ENCODE data around the gene CELF2. TPM values are rescaled to one million over a fixed set of nuclear protein-coding genes. Genes with fewer than 3 reads are reported as not detected.

CELF2 gene
- total RNA-seq, 3 donors from 2014 or later, result 40.0 to 178 (median 45.6) TPM

- Histone ChIP-seq H3K4me3 (no peak overlapping the region), H3K9me3 (no peaks in the 10 kb centered on the region), H3K36me3 (no peaks in the 10 kb centered on the region), H3K27ac (no peak overlapping the region), H3K27me3 (no peaks in the 10 kb centered on the region), H3K4me1 (no peaks in the 10 kb centered on the region)
- intact Hi-C loops (cut with DNase I; ENCODE audit: low total_unique reads), result no loop called here
- TF ChIP-seq POLR2AphosphoS5 (IDR thresholded peaks at IDR 0.05), result no peak
- no peak for TF ChIP-seq CTCF (IDR thresholded peaks at IDR 0.05)
- no peak for TF ChIP-seq POLR2A (IDR thresholded peaks at IDR 0.05)
- DNase-seq (ENCODE audit: low spot score in 2 of 2), result no peak
Observed at GRCh38 chr10:11227103-11227502, 209.4 kb downstream of the CELF2 start.

- Histone ChIP-seq H3K36me3 (no peaks in the 10 kb centered on the region), H3K27me3 (no peaks in the 10 kb centered on the region), H3K4me1 (no peaks in the 10 kb centered on the region), H3K27ac (no peak overlapping the region), H3K4me3 (no peak overlapping the region), H3K9me3 (no peaks in the 10 kb centered on the region)
- intact Hi-C loops (cut with DNase I; ENCODE audit: low total_unique reads), result no loop called here
- DNase-seq (ENCODE audit: low spot score in 2 of 2), result no peak
- TF ChIP-seq CTCF (IDR thresholded peaks at IDR 0.05) (no peak), POLR2A (IDR thresholded peaks at IDR 0.05) (no peak), POLR2AphosphoS5 (IDR thresholded peaks at IDR 0.05) (no peak)
Observed at GRCh38 chr10:11229893-11230292, 212.2 kb downstream of the CELF2 start.

- Histone ChIP-seq H3K4me1 (no peaks in the 10 kb centered on the region), H3K4me3 (no peak overlapping the region), H3K27me3 (no peaks in the 10 kb centered on the region), H3K27ac (no peak overlapping the region), H3K36me3 (no peaks in the 10 kb centered on the region), H3K9me3 (no peaks in the 10 kb centered on the region)
- intact Hi-C loops (cut with DNase I; ENCODE audit: low total_unique reads), result no loop called here
- no peak for DNase-seq (ENCODE audit: low spot score in 2 of 2)
- TF ChIP-seq POLR2AphosphoS5 (IDR thresholded peaks at IDR 0.05) (no peak), CTCF (IDR thresholded peaks at IDR 0.05) (no peak), POLR2A (IDR thresholded peaks at IDR 0.05) (no peak)
Observed at GRCh38 chr10:11230498-11231167, 213.0 kb downstream of the CELF2 start.

- no peaks in the 10 kb centered on the region for H3K4me1 ChIP-seq
- no peaks in the 10 kb centered on the region for H3K9me3 ChIP-seq
- no peak for DNase-seq (ENCODE audit: low spot score in 2 of 2)
- H3K4me3 ChIP-seq, result no peak overlapping the region
- no peaks in the 10 kb centered on the region for H3K27me3 ChIP-seq
- intact Hi-C loops (cut with DNase I; ENCODE audit: low total_unique reads), result no loop called here
- TF ChIP-seq POLR2AphosphoS5 (IDR thresholded peaks at IDR 0.05), result no peak
- TF ChIP-seq POLR2A (IDR thresholded peaks at IDR 0.05), result no peak
- no peak for TF ChIP-seq CTCF (IDR thresholded peaks at IDR 0.05)
- no peaks in the 10 kb centered on the region for H3K36me3 ChIP-seq
- no peak overlapping the region for H3K27ac ChIP-seq
Observed at GRCh38 chr10:11231285-11231684, 213.6 kb downstream of the CELF2 start.

- no peak for TF ChIP-seq POLR2A (IDR thresholded peaks at IDR 0.05)
- no peak for TF ChIP-seq CTCF (IDR thresholded peaks at IDR 0.05)
- no peak for TF ChIP-seq POLR2AphosphoS5 (IDR thresholded peaks at IDR 0.05)
- DNase-seq (ENCODE audit: low spot score in 2 of 2), result no peak
- intact Hi-C loops (cut with DNase I; ENCODE audit: low total_unique reads), result no loop called here
Observed at GRCh38 chr10:11232222-11232961, 214.7 kb downstream of the CELF2 start.

More at GRCh38 chr10:11232222-11232961, 214.7 kb downstream of the CELF2 start:
- Histone ChIP-seq H3K27me3 (no peaks in the 10 kb centered on the region), H3K36me3 (no peaks in the 10 kb centered on the region), H3K4me1 (no peaks in the 10 kb centered on the region), H3K9me3 (no peaks in the 10 kb centered on the region), H3K4me3 (no peak overlapping the region), H3K27ac (no peak overlapping the region)
